Adrenal gland (tissue), 12 donors: ENCODE results near the gene ZNF579. TPM values are rescaled to one million over a fixed set of nuclear protein-coding genes. Genes with fewer than 3 reads are reported as not detected.
A peak's percentile ranks its signal among the peaks of the same experiment; 100 is the strongest.

Experiments used
- DNase-seq, 7 donors: peaks; one replicate each; pipeline ENCODE4 v3.0.0-alpha.2; 2019 to 2020
- H3K27ac ChIP-seq, 5 donors: fragments of 200-600 bp; sonication (generic) in 4 of 5; 1 replicate in 3 of 5; 2 replicates in 2 of 5; pipeline versions ENCODE4 v1.5.1 to v1.8.0; 2016 to 2020; ENCODE audit warnings: mild to moderate bottlenecking in 1 of 5
- H3K27me3 ChIP-seq: fragments of 200-600 bp; 2 replicates; pipeline ENCODE4 v1.8.0; 2021
- H3K36me3 ChIP-seq, 2 donors: fragments of 200-600 bp; replicated peaks in 1 of 2; 1 replicate in 1 of 2; 2 replicates in 1 of 2; pipeline versions ENCODE4 v1.5.1 to v1.8.0; 2018 to 2022
- H3K4me1 ChIP-seq, 2 donors: fragments of 200-600 bp; replicated peaks in 1 of 2; 1 replicate in 1 of 2; 2 replicates in 1 of 2; pipeline versions ENCODE4 v1.5.1 to v1.8.0; 2018 to 2021
- H3K4me3 ChIP-seq, 4 donors: fragments of 200-600 bp; sonication (generic) in 3 of 4; one replicate each; pipeline ENCODE4 v1.5.1; 2016 to 2018
- H3K9me3 ChIP-seq, 3 donors: fragments of 200-600 bp; sonication (generic) in 1 of 3; replicated peaks in 1 of 3; 1 replicate in 2 of 3; 2 replicates in 1 of 3; pipeline versions ENCODE4 v1.5.1 to v1.8.0; 2016 to 2021
- CTCF ChIP-seq, 6 experiments: fragments of 450-650 bp in 4 of 6; fragments of 200-600 bp in 2 of 6; sonication (generic) in 1 of 6; IDR thresholded peaks; 1 replicate in 5 of 6; 2 replicates in 1 of 6; pipeline versions ENCODE4 v1.5.1 to v1.8.0; 2016 to 2021; ENCODE audit warnings: antibody characterized with exemption in 6 of 6, mild to moderate bottlenecking in 2 of 6, moderate library complexity in 1 of 6
- POLR2A ChIP-seq, 2 donors: fragments of 450-650 bp; IDR thresholded peaks; one replicate each; pipeline ENCODE4 v1.6.1; 2017; ENCODE audit warnings: antibody characterized with exemption in 2 of 2, mild to moderate bottlenecking in 2 of 2, moderate library complexity in 1 of 2
- WGBS, 4 donors: extraction: QIAGEN DNeasy Blood & Tissue Kit in 2 of 4; methylation state at CpG; one replicate each; pipeline versions ENCODE4 v1.1.5 to v1.1.7; 2013 to 2017; 5-methylcytosine and 5-hydroxymethylcytosine counted together
- intact Hi-C, 2 donors: fragments of 100-400 bp; cut with DNase I; formaldehyde crosslinking; loops; one replicate each; pipeline versions ENCODE4 v1.14.1 to v1.15.0; 2022 to 2023
- polyA plus RNA-seq, 3 donors: library from polyadenylated mRNA; stranded (reverse); fragments of 200-250 nt in 2 of 3; fragments of 350-450 nt in 1 of 3; fragmentation: Illumina TruSeq in 1 of 3; extraction: RNeasy Lipid Tissue Mini Kit (QIAGEN cat#74804) in 1 of 3; gene quantifications; one replicate each; pipeline ENCODE4 v1.2.3, GENCODE V29; 2013 to 2014
- total RNA-seq, 9 donors: library from RNA; depleted of rRNA in 4 of 9; stranded (reverse); fragments of >200 nt in 4 of 9; fragments of 120-200 nt in 1 of 9; fragmentation: NEBNext Ultra II Directional in 1 of 9; extraction: Animal tissue kit (Norgen Biotek cat#: 25700) in 1 of 9; gene quantifications; one replicate each; pipeline versions ENCODE4 v1.1.0 to v1.2.4, GENCODE V29; 2013 to 2023
- donor health status: healthy with polysubstance abuse.
- donor health status: Bipolar disorder and iron deficiency.
- donor health status: DM: yes; HTN: yes; CAD: no.
- donor health status: DM: no; HTN: no; CAD: no.
- donor health status: DM: no; HTN: no; CAD: no.
- donor health status: DM: yes; HTN: yes; CAD: no.

The ZNF579 gene
- total and polyA plus RNA-seq, 12 donors = 2.1 to 27.1 (median 8.4) TPM

- intact Hi-C loops = no loop called here
- H3K4me1 ChIP-seq = peaks cover 0 to 5% of the 10 kb centered on the region in 2 donors
- no peaks in the 10 kb centered on the region for H3K9me3 ChIP-seq
- H3K27me3 ChIP-seq = peaks cover 10% of the 10 kb centered on the region
- H3K4me3 ChIP-seq = no peak overlapping the region
- no peak for TF ChIP-seq CTCF (IDR thresholded peaks at IDR 0.05)
- no peak for TF ChIP-seq POLR2A (IDR thresholded peaks at IDR 0.05)
- no peaks in the 10 kb centered on the region for H3K36me3 ChIP-seq
- H3K27ac ChIP-seq = peak overlapping the region in 2 of 5 donors; percentile 22 to 30
- no peak for DNase-seq
- WGBS, 4 donors = 57 to 74% (median 65%) methylated on average over 10 to 11 of the region's 11 CpGs
Observed at GRCh38 chr19:55546011-55546410, 34.6 kb downstream of the ZNF579 start.

GRCh38 chr19:55545443-55545842 is 35.2 kb downstream of the ZNF579 start, which contains the start of gene SBK3:
TSS of gene SBK3 (minus strand) at chr19:55545543. CDS start at chr19:55545543, 0 bp downstream.
- intact Hi-C loops = no loop called here
- Histone ChIP-seq H3K4me1 (peaks cover 0 to 5% of the 10 kb centered on the region in 2 donors), H3K36me3 (no peaks in the 10 kb centered on the region), H3K4me3 (no peak within 1 kb of the TSS), H3K27me3 (peaks cover 8% of the 10 kb centered on the region), H3K9me3 (no peaks in the 10 kb centered on the region), H3K27ac (peak within 1 kb of the TSS in 2 of 5 donors; percentile 22 to 30)
- 69 to 82% (median 76%) methylated on average over 10 of the region's 10 CpGs for WGBS, 4 donors
- no peak for TF ChIP-seq POLR2A (IDR thresholded peaks at IDR 0.05)
- no peak for TF ChIP-seq CTCF (IDR thresholded peaks at IDR 0.05)
- DNase-seq = no peak

- H3K27me3 ChIP-seq = peaks cover 4% of the 10 kb centered on the region
- H3K4me1 ChIP-seq = peaks cover 0 to 5% of the 10 kb centered on the region in 2 donors
- WGBS, 4 donors = 40 to 66% (median 58%) methylated on average over 5 to 23 of the region's 23 CpGs
- no peak for TF ChIP-seq POLR2A (IDR thresholded peaks at IDR 0.05)
- H3K36me3 ChIP-seq = no peaks in the 10 kb centered on the region
- no peaks in the 10 kb centered on the region for H3K9me3 ChIP-seq
- no peak for DNase-seq
- no peak overlapping the region for H3K27ac ChIP-seq
- no peak overlapping the region for H3K4me3 ChIP-seq
- intact Hi-C loops = no loop called here
Observed at GRCh38 chr19:55544776-55545439, 35.7 kb downstream of the ZNF579 start.

GRCh38 chr19:55544014-55544413 is 36.6 kb downstream of the ZNF579 start:
- Histone ChIP-seq H3K4me3 (no peak overlapping the region), H3K27ac (no peak overlapping the region), H3K4me1 (peaks cover 0 to 5% of the 10 kb centered on the region in 2 donors), H3K36me3 (no peaks in the 10 kb centered on the region), H3K27me3 (peaks cover 5% of the 10 kb centered on the region), H3K9me3 (no peaks in the 10 kb centered on the region)
- no peak for DNase-seq
- intact Hi-C loops = no loop called here
- WGBS, 4 donors = 81 to 84% (median 83%) methylated on average over 8 to 15 of the region's 15 CpGs
- no peak for TF ChIP-seq POLR2A (IDR thresholded peaks at IDR 0.05)

GRCh38 chr19:55543567-55543966 is 37.1 kb downstream of the ZNF579 start:
- intact Hi-C loops = no loop called here
- Histone ChIP-seq H3K4me1 (peaks cover 0 to 5% of the 10 kb centered on the region in 2 donors), H3K27ac (no peak overlapping the region), H3K4me3 (no peak overlapping the region), H3K9me3 (no peaks in the 10 kb centered on the region), H3K36me3 (no peaks in the 10 kb centered on the region), H3K27me3 (peaks cover 7% of the 10 kb centered on the region)
- 62 to 83% (median 71%) methylated on average over 5 of the region's 5 CpGs for WGBS, 4 donors
- DNase-seq = no peak
- no peak for TF ChIP-seq POLR2A (IDR thresholded peaks at IDR 0.05)
- TF ChIP-seq CTCF (IDR thresholded peaks at IDR 0.05) = no peak
